GM12878 (cell line): Measurements from ENCODE around the gene ZDHHC11B. TPM values are rescaled to one million over a fixed set of nuclear protein-coding genes. Genes with fewer than 3 reads are reported as not detected.
"Not testable (repeated sequence)": the region's sequence is repeated elsewhere in the genome, so short reads cannot be mapped to it uniquely, and the experiment has no call there.

Experiments
- ATAC-seq: fragments of 200-7000 bp; cut with Tn5 transposase; 3 replicates; pipeline ENCODE4 v1.9.1; 2020; ENCODE audit warnings: mild to moderate bottlenecking, moderate library complexity
- BruUV-seq: library from RNA; stranded (reverse); fragments of 400-500 nt; replicated peaks from 2 replicates; lab custom pipeline; 2021; lab: Mats Ljungman, UMichigan
- CTCF ChIA-PET: fragments of 300-600 bp; sonication (Branson Sonifier 250); formaldehyde crosslinking; extraction: SDS; loops from one replicate; lab custom pipeline; 2021; ENCODE audit warnings: inconsistent platforms; lab: Yijun Ruan, JAX
- POLR2A ChIA-PET: fragments of 350-600 bp; formaldehyde crosslinking; extraction: SDS; loops from one replicate; lab custom pipeline; 2021; ENCODE audit warnings: inconsistent platforms; lab: Charles Lee
- RAD21 ChIA-PET: fragments of 300-600 bp; sonication (Branson Sonifier 250); formaldehyde crosslinking; loops from one replicate; lab custom pipeline; 2023; ENCODE audit warnings: antibody characterized with exemption; ENCODE audit not compliant: unreplicated experiment; lab: Charles Lee
- SMC1A ChIA-PET: fragments of 300-600 bp; sonication (Branson Sonifier 250); formaldehyde crosslinking; loops from one replicate; lab custom pipeline; 2023; ENCODE audit not compliant: unreplicated experiment, uncharacterized antibody; lab: Charles Lee
- DNase-seq: peaks from one replicate; pipeline ENCODE4 v3.0.0-alpha.2; 2011; ENCODE audit warnings: low read depth, low spot score
- FAIRE-seq: peaks from 3 replicates; lab custom pipeline; 2011; peaks lifted over from hg19 to GRCh38; lab: Jason Lieb, UNC
- H2AFZ ChIP-seq: 2 replicates; pipeline ENCODE4 v1.6.0; 2011; ENCODE audit warnings: low read depth, low read length, control low read depth; ENCODE audit not compliant: control insufficient read depth
- H3K27ac ChIP-seq: 2 replicates; pipeline ENCODE4 v1.5.1; 2011; ENCODE audit warnings: control low read depth; ENCODE audit not compliant: control insufficient read depth, insufficient read depth
- H3K27me3 ChIP-seq, 2 experiments: replicated peaks in 1 of 2; 2 replicates each; pipeline versions ENCODE4 v1.6.0 to v1.6.1; 2011; ENCODE audit warnings: low read length in 1 of 2; ENCODE audit not compliant: control insufficient read depth in 2 of 2, insufficient read depth in 2 of 2
- H3K36me3 ChIP-seq, 2 experiments: 2 replicates each; pipeline ENCODE4 v1.5.1; 2011; ENCODE audit warnings: low read length in 1 of 2; ENCODE audit not compliant: control insufficient read depth in 2 of 2, insufficient read depth in 2 of 2
- H3K4me1 ChIP-seq: 2 replicates; pipeline ENCODE4 v1.6.1; 2011; ENCODE audit warnings: mild to moderate bottlenecking, low read length, moderate library complexity, mixed read lengths; ENCODE audit not compliant: control insufficient read depth, insufficient read depth
- H3K4me2 ChIP-seq: 2 replicates; pipeline ENCODE4 v1.6.0; 2011; ENCODE audit warnings: control low read depth; ENCODE audit not compliant: control insufficient read depth, insufficient read depth
- H3K4me3 ChIP-seq: fragments of 200-600 bp; sonication (generic); 2 replicates; pipeline ENCODE4 v1.5.1; 2016
- H3K79me2 ChIP-seq: 2 replicates; pipeline ENCODE4 v1.6.0; 2011; ENCODE audit warnings: low read length; ENCODE audit not compliant: control insufficient read depth, insufficient read depth
- H3K9ac ChIP-seq: 2 replicates; pipeline ENCODE4 v1.8.0; 2011; ENCODE audit warnings: low read length, control low read depth, mixed read lengths; ENCODE audit not compliant: control insufficient read depth, insufficient read depth
- H3K9me3 ChIP-seq: replicated peaks from 3 replicates; pipeline ENCODE4 v1.5.1; 2011; ENCODE audit warnings: mild to moderate bottlenecking, low read length; ENCODE audit not compliant: control insufficient read depth, insufficient read depth
- H4K20me1 ChIP-seq: 2 replicates; pipeline ENCODE4 v1.6.0; 2011; ENCODE audit not compliant: control insufficient read depth, insufficient read depth
- WGBS: methylation state at CpG from one replicate; pipeline ENCODE4 v1.1.6; 2016; ENCODE audit warnings: low lambda C conversion rate; ENCODE audit not compliant: insufficient replicate concordance, insufficient coverage; ENCODE audit errors: missing lambda C conversion rate; 5-methylcytosine and 5-hydroxymethylcytosine counted together
- in situ Hi-C: fragments of 300-500 bp; cut with MboI; formaldehyde crosslinking; loops from 9 replicates; pipeline ENCODE4 v1.14.3; 2018; ENCODE audit warnings: mixed read lengths
- intact Hi-C: fragments of 100-400 bp; cut with micrococcal nuclease; formaldehyde crosslinking; loops from one replicate; pipeline ENCODE4 v1.14.2; 2022; ENCODE audit not compliant: unreplicated experiment
- polyA plus RNA-seq, 11 experiments: library from polyadenylated mRNA; depleted of rRNA in 4 of 11; unstranded in 6 of 11; stranded (reverse) in 5 of 11; fragments of >200 nt; fragmentation: Nextera tagmentation in 4 of 11; fragmentation: Illumina TruSeq in 1 of 11; extraction: Ambion mirVana in 4 of 11; extraction: Trizol in 1 of 11; gene quantifications; 1 replicate in 1 of 11; 2 replicates in 10 of 11; pipeline versions ENCODE4 v1.2.1 to v1.2.3, GENCODE V29; 2011 to 2016; ENCODE audit warnings: inconsistent platforms in 2 of 11, missing spikeins in 2 of 11, low read depth in 1 of 11
- total RNA-seq, 4 experiments: library from RNA; depleted of rRNA in 3 of 4; stranded (reverse); fragments of >200 nt in 3 of 4; fragmentation: Illumina TruSeq in 1 of 4; extraction: Trizol in 1 of 4; gene quantifications; 2 replicates each; pipeline versions ENCODE4 v1.2.1 to v1.2.3, GENCODE V29; 2013 to 2021

Gene ZDHHC11B
- total and polyA plus RNA-seq, 10 of the 15 experiments (the other 5 are each of a cell fraction or from before 2014, with no cell fraction given), result 0.01 to 0.10 (median 0.09) TPM; not detected in 7

DNA sequence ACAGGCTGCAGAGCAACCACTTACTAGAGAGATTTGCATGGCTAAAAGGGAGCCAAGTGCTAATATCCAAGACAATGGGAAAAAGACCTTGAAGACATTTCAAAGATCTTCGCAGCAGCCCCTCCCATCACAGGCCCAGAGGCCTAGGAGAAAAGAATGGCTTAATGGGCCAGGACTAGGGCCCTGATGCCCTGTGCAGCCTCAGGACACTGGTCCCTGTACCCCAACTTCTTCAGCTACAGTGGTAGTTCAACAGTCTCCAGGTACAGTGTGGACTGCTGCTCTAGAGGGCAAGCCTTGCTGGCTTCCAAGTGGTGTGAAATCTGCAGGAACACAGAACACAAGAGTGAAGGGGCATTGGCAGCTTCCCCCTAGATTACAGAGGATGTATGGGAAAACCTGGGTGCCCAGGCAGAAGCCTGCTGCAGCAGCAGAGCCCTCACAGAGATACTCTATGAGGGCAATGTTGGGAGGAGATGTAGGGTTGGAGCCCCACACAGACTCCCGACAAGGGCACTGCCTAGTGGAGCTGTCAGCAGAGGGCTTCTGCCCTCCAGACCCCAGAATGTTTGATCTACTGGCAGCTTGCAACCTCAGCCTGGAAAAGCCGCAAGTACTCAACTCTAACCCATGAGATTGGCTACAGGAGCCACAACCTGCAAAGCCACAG lies 75.5 kb downstream of the ZDHHC11B start:
- SMC1A ChIA-PET, H3K79me2 ChIP-seq, intact Hi-C loops, H3K4me1 ChIP-seq, DNase-seq, BruUV-seq, H3K27me3 ChIP-seq, H3K4me3 ChIP-seq, H4K20me1 ChIP-seq, ATAC-seq, H3K36me3 ChIP-seq, RAD21 ChIA-PET, H3K9me3 ChIP-seq, H3K27ac ChIP-seq, H3K4me2 ChIP-seq, H2AFZ ChIP-seq, H3K9ac ChIP-seq, FAIRE-seq, CTCF ChIA-PET, POLR2A ChIA-PET, in situ Hi-C loops: not testable (repeated sequence)
- 23% methylated on average over 2 of the region's 3 CpGs for WGBS

DNA sequence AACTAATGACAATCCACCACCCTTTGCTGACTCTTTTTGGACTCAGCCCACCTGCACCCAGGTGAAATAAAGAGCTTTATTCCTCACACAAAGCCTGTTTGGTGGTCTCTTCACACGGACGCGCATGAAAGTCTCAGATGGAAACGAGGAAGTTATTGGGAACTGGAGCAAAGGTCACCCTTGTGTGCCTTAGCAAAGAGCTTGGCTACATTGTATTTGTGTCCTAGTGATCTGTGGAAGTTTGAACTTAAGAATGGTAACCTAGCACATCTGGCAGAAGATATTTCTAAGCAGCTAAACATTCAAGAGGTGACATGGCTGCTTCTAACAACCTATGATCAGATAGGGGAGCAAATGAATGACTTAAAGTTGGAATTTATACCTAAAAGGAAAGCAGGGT lies 76.2 kb downstream of the ZDHHC11B start:
- H3K36me3 ChIP-seq, H3K9me3 ChIP-seq, H3K9ac ChIP-seq, POLR2A ChIA-PET, ATAC-seq, H3K4me3 ChIP-seq, RAD21 ChIA-PET, H3K4me1 ChIP-seq, H3K79me2 ChIP-seq, H3K27ac ChIP-seq, H3K4me2 ChIP-seq, intact Hi-C loops, SMC1A ChIA-PET, FAIRE-seq, DNase-seq, in situ Hi-C loops, CTCF ChIA-PET, H4K20me1 ChIP-seq, H3K27me3 ChIP-seq, BruUV-seq, H2AFZ ChIP-seq: not testable (repeated sequence)
- 74% methylated on average over 4 of the region's 4 CpGs for WGBS

DNA sequence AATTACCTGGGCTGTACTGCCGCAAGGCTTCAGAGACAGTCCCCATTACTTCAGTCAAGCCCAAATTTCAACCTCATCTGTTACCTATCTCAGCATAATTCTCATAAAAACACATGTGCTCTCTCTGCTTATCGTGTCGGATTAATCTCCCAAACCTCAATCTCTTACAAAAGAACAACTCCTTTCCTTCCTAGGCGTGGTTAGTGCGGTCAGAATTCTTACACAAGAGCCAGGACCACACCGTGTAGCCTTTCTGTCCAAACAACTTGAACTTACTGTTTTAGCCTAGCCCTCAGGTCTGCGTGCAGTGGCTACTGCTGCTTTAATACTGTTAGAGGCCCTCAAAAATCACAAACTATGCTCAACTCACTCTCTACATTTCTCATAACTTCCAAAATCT lies 78.4 kb downstream of the ZDHHC11B start:
- H3K79me2 ChIP-seq, DNase-seq, H3K4me1 ChIP-seq, BruUV-seq, H3K9ac ChIP-seq, intact Hi-C loops, H2AFZ ChIP-seq, H3K36me3 ChIP-seq, H4K20me1 ChIP-seq, SMC1A ChIA-PET, FAIRE-seq, ATAC-seq, H3K27me3 ChIP-seq, H3K4me2 ChIP-seq, RAD21 ChIA-PET, H3K9me3 ChIP-seq, CTCF ChIA-PET, in situ Hi-C loops, POLR2A ChIA-PET, H3K27ac ChIP-seq, H3K4me3 ChIP-seq: not testable (repeated sequence)
- 44% methylated on average over 7 of the region's 7 CpGs for WGBS
